Keratinocyte (primary cell): ENCODE measurements around the gene RGS8. TPM values are rescaled to one million over a fixed set of nuclear protein-coding genes. Genes with fewer than 3 reads are reported as not detected.

Source experiments
- DNase-seq: peaks from one replicate; pipeline ENCODE4 v3.0.0-alpha.2; 2011; ENCODE audit warnings: low read depth, missing footprints, low spot score
- FAIRE-seq: peaks from 2 replicates; lab custom pipeline; 2011; peaks lifted over from hg19 to GRCh38; lab: Jason Lieb, UNC
- H2AFZ ChIP-seq: 2 replicates; pipeline ENCODE4 v1.6.0; 2012; ENCODE audit warnings: low read length, control low read depth, inconsistent platforms; ENCODE audit not compliant: control insufficient read depth
- H3K27ac ChIP-seq: 2 replicates; pipeline ENCODE4 v1.5.1; 2011; ENCODE audit warnings: low read length; ENCODE audit not compliant: control insufficient read depth, insufficient read depth
- H3K27me3 ChIP-seq: 3 replicates; pipeline ENCODE4 v1.6.0; 2011; ENCODE audit warnings: low read length; ENCODE audit not compliant: control insufficient read depth, insufficient read depth; ENCODE audit errors: extremely low read depth
- H3K36me3 ChIP-seq, 2 experiments: 2 replicates in 1 of 2; 3 replicates in 1 of 2; pipeline ENCODE4 v1.5.1; 2011; ENCODE audit warnings: low read length in 2 of 2, mild to moderate bottlenecking in 1 of 2; ENCODE audit not compliant: control insufficient read depth in 2 of 2, insufficient read depth in 2 of 2; ENCODE audit errors: extremely low read depth in 1 of 2
- H3K4me1 ChIP-seq: 3 replicates; pipeline ENCODE4 v1.5.1; 2011; ENCODE audit warnings: low read length; ENCODE audit not compliant: control insufficient read depth, insufficient read depth; ENCODE audit errors: extremely low read depth
- H3K4me2 ChIP-seq: 3 replicates; pipeline ENCODE4 v1.6.0; 2011; ENCODE audit warnings: low read depth, low read length; ENCODE audit not compliant: control insufficient read depth, insufficient read depth; ENCODE audit errors: extremely low read depth
- H3K4me3 ChIP-seq, 3 experiments: fragments of 200-600 bp in 1 of 3; sonication (generic) in 1 of 3; 2 replicates in 2 of 3; 3 replicates in 1 of 3; pipeline ENCODE4 v1.5.1; 2011 to 2016; ENCODE audit warnings: low read length in 3 of 3, mild to moderate bottlenecking in 3 of 3, control low read depth in 2 of 3, inconsistent platforms in 1 of 3, low read depth in 1 of 3, mixed read lengths in 1 of 3, mixed run types in 1 of 3, moderate library complexity in 1 of 3; ENCODE audit not compliant: control insufficient read depth in 2 of 3, insufficient read depth in 2 of 3; ENCODE audit errors: extremely low read depth in 1 of 3
- H3K79me2 ChIP-seq: 2 replicates; pipeline ENCODE4 v1.6.0; 2012; ENCODE audit warnings: low read length; ENCODE audit not compliant: control insufficient read depth, insufficient read depth
- H3K9ac ChIP-seq: 3 replicates; pipeline ENCODE4 v1.6.0; 2011; ENCODE audit warnings: low read length; ENCODE audit not compliant: control insufficient read depth, insufficient read depth; ENCODE audit errors: extremely low read depth
- H3K9me1 ChIP-seq: 3 replicates; pipeline ENCODE4 v1.6.0; 2011; ENCODE audit warnings: low read length; ENCODE audit not compliant: control insufficient read depth, insufficient read depth; ENCODE audit errors: extremely low read depth
- H3K9me3 ChIP-seq: 2 replicates; pipeline ENCODE4 v1.5.1; 2012; ENCODE audit warnings: low read depth, low read length; ENCODE audit not compliant: control insufficient read depth
- H4K20me1 ChIP-seq: 3 replicates; pipeline ENCODE4 v1.6.0; 2011; ENCODE audit warnings: low read length; ENCODE audit not compliant: control insufficient read depth, insufficient read depth; ENCODE audit errors: extremely low read depth
- CTCF ChIP-seq, 3 experiments: IDR thresholded peaks in 1 of 3; conservative IDR thresholded peaks in 1 of 3; optimal IDR thresholded peaks in 1 of 3; 2 replicates in 2 of 3; 3 replicates in 1 of 3; pipeline versions ENCODE3 to v1.5.1; 2011; ENCODE audit warnings: low read length in 3 of 3, mild to moderate bottlenecking in 3 of 3, moderate library complexity in 2 of 3, control low read depth in 1 of 3, inconsistent platforms in 1 of 3; ENCODE audit not compliant: insufficient read depth in 2 of 3; ENCODE audit errors: extremely low read depth in 1 of 3
- EZH2 ChIP-seq: IDR thresholded peaks from one replicate; pipeline ENCODE4 v1.6.1; 2012; ENCODE audit warnings: inconsistent platforms, mild to moderate bottlenecking, low read length, moderate library complexity
- dilution Hi-C: fragments of 300-500 bp; cut with MboI; formaldehyde crosslinking; loops from one replicate; pipeline ENCODE4 v1.7.0; 2020; ENCODE audit warnings: low sequenced_read_pairs; ENCODE audit not compliant: extremely low pct_ligation_motif_present
- polyA plus RNA-seq, 5 experiments: library from polyadenylated mRNA; depleted of rRNA in 3 of 5; stranded (reverse) in 3 of 5; stranded (forward) in 1 of 5; unstranded in 1 of 5; fragments of >200 nt; gene quantifications; 1 replicate in 1 of 5; 2 replicates in 3 of 5; 3 replicates in 1 of 5; pipeline versions ENCODE4 v1.2.1 to v1.2.3, GENCODE V29; 2011 to 2012; ENCODE audit warnings: missing spikeins in 2 of 5, low read depth in 1 of 5, low replicate concordance in 1 of 5

RGS8 gene
- polyA plus RNA-seq, 1 donor (not counting 4 experiments of a cell fraction or from before 2014, with no cell fraction given): not detected

DNA sequence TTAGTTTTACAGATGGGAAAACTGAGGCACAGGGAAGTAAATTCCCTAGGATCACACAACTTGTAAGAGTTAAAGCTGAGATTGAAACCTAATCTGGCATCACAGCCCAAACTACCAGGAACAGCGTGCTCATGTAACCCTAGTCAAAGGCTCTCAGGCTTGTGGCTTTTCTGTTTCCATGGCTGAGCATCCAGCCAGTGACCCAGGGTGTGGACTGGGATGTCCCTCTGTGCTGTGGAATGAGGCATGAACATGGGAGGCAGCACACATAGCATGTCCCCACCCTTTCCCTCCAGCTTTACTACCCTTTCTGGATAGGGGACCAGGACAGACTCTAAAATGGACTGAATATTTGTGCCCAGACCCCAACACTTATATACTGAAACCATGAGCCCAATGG, 45.1 kb downstream of the RGS8 start:
- Histone ChIP-seq H3K9me3 (no peaks in the 10 kb centered on the region), H3K27ac (no peak overlapping the region), H3K9ac (no peak overlapping the region), H3K27me3 (no peaks in the 10 kb centered on the region), H3K79me2 (no peaks in the 10 kb centered on the region), H2AFZ (no peak overlapping the region), H3K4me3 (no peak overlapping the region), H3K9me1 (no peaks in the 10 kb centered on the region), H3K36me3 (no peaks in the 10 kb centered on the region), H3K4me1 (peaks cover 10% of the 10 kb centered on the region), H3K4me2 (no peak overlapping the region), H4K20me1 (no peaks in the 10 kb centered on the region)
- TF ChIP-seq CTCF (optimal IDR thresholded peaks at IDR 0.05 in 1 of 3, IDR thresholded peaks at IDR 0.05 in 1 of 3, conservative IDR thresholded peaks at IDR 0.05 in 1 of 3; ENCODE audit: extremely low read depth in 1 of 3, insufficient read depth in 2 of 3, low read length in 3 of 3): no peak
- TF ChIP-seq EZH2: no peak
- FAIRE-seq (no peak), DNase-seq (no peak)
- dilution Hi-C loops: no loop called here

GRCh38 chr1:182637769-182638168, 46.6 kb downstream of the RGS8 start:
- no peak overlapping the region for H3K9ac ChIP-seq
- no peaks in the 10 kb centered on the region for H3K27me3 ChIP-seq
- no peaks in the 10 kb centered on the region for H3K79me2 ChIP-seq
- DNase-seq: no peak
- dilution Hi-C loops: no loop called here
- FAIRE-seq: no peak
- no peak overlapping the region for H2AFZ ChIP-seq
- H3K36me3 ChIP-seq: no peaks in the 10 kb centered on the region
- H3K4me2 ChIP-seq: no peak overlapping the region
- no peaks in the 10 kb centered on the region for H3K9me1 ChIP-seq
- no peak overlapping the region for H3K4me3 ChIP-seq
- H3K27ac ChIP-seq: no peak overlapping the region
- no peaks in the 10 kb centered on the region for H4K20me1 ChIP-seq
- H3K9me3 ChIP-seq: no peaks in the 10 kb centered on the region
- no peak for TF ChIP-seq CTCF (optimal IDR thresholded peaks at IDR 0.05 in 1 of 3, IDR thresholded peaks at IDR 0.05 in 1 of 3, conservative IDR thresholded peaks at IDR 0.05 in 1 of 3; ENCODE audit: extremely low read depth in 1 of 3, insufficient read depth in 2 of 3, low read length in 3 of 3)
- no peak for TF ChIP-seq EZH2
- H3K4me1 ChIP-seq: no peaks in the 10 kb centered on the region
